RPMI7951 (cell line): ENCODE measurements around the gene DCAF17. TPM values are rescaled to one million over a fixed set of nuclear protein-coding genes. Genes with fewer than 3 reads are reported as not detected.
A peak's percentile ranks its signal among the peaks of the same experiment; 100 is the strongest.
"Not testable (repeated sequence)": the region's sequence is repeated elsewhere in the genome, so short reads cannot be mapped to it uniquely, and the experiment has no call there.

Source experiments
- DNase-seq: peaks from one replicate; pipeline ENCODE4 v3.0.0-alpha.2; 2012; ENCODE audit warnings: low read depth
- total RNA-seq: library from RNA; depleted of rRNA; stranded (reverse); fragments of >200 nt; shearing (Covaris generic); gene quantifications from 2 replicates; pipeline ENCODE4 v1.2.3, GENCODE V29; 2014

The DCAF17 gene
- total RNA-seq, 1 experiment from 2014 or later = 16.6 TPM

DNA sequence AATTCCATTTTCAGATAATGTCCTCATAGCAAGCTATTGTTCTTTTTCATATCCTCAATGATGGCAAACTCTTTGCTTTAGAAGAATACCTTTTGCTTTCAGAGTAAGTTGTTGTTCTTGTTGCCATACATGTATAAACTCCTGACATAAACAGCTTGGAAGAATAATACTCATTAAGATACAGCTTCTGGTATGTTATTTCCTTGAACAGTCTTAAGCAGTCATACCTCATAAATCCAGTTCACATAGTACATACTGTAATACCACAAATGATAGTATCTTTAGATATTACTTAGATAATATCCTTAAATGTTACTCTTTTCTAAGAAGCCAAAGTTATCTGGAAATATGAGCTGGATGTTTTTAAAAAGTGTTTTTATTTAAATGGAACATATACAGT, 23.4 kb upstream of the DCAF17 start:
- no peak for DNase-seq

DNA sequence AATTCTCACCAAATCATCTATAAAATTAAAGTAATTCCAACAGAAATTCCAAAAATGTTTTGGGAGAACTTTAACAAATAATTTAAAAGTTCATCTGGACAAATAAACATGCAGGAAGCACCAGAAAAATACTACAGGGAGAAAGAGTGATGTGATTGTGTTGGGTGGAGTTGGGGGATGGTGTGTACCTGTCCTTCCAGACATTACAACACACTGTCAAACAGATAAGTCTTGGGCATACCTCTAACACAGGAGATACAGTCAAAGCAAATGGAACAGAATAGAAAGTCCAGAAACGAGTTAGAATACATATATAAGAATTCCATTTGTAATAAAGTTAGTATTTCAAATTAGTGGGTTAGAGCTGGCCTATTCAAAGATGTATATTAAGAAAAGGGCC, 22.8 kb upstream of the DCAF17 start:
- no peak for DNase-seq

DNA sequence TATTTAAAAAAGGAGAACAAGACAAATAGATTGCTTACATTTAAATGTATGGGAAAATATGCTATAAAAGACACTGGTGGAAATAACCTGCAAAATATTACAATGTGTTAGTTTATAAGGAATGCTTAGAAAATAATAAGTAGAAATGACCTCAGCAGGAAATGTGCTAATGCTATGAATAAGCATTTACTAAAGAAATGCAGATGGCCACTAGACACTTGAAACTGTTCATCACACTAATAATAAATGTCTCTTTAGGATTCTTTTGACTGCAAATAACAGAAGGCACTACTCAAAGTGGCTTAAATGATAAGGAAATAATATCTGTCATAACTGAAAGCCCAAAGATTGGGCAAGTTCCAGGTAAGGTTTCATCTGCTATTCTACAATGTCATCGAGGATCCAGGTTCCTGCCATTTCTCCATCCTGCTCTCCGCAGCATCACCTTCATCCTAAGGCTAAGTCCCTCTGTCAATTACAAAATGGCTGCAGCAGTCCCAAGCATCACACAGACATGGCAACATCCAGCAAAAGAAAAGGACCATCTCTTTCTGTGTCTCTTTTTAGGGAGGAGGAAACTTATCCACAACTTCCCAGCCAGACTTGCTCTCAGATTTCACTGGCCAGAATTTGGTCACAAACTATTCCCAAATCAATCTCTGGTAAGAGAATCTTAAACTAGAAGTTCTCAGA, 22.1 kb upstream of the DCAF17 start:
- no peak for DNase-seq

DNA sequence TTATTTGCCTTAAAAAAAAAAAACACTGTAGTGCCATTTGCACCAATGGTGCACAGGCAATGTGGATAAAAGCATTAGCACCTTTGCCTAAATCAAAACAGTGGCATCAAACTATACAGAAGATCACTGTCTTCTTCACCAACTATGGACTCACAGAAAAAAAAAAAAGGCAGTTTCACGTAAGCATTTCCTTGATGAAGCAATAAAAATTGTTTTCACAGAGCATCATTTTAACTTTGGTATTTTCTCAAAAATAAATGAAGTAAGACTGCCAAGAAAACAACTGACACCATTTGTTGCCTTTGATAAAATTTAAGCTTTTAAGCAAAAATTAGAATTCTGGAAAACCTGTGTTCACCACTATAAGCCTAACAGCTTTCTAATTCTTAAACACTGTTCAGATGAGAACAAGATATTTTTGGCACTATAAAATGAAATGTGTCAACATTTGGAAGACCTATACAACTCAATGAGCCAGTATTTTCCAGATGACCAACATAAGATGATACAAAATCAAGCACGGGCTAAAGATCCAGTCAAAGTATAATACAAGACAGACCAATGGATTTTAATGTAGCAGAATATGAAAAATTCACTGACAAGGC, 21.4 kb upstream of the DCAF17 start:
- no peak for DNase-seq

DNA sequence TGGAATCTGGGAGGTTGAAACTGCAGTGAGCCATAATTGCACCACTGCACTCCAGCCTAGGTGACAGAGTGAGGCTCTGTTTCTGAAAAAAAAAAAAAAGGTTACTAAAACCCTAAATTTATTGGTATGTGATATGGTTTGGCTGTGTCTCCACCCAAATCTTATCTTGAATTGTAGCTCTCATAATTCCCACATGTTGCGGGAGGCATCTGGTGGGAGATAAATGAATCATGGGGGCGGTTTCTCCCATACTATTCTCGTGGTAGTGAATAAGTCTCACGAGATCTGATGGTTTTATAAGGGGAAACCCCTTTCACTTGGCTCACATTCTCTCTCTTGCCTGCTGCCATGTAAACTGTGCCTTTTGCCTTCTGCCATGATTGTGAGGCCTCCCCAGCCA, 19.4 kb upstream of the DCAF17 start:
- not testable (repeated sequence) for DNase-seq

DNA sequence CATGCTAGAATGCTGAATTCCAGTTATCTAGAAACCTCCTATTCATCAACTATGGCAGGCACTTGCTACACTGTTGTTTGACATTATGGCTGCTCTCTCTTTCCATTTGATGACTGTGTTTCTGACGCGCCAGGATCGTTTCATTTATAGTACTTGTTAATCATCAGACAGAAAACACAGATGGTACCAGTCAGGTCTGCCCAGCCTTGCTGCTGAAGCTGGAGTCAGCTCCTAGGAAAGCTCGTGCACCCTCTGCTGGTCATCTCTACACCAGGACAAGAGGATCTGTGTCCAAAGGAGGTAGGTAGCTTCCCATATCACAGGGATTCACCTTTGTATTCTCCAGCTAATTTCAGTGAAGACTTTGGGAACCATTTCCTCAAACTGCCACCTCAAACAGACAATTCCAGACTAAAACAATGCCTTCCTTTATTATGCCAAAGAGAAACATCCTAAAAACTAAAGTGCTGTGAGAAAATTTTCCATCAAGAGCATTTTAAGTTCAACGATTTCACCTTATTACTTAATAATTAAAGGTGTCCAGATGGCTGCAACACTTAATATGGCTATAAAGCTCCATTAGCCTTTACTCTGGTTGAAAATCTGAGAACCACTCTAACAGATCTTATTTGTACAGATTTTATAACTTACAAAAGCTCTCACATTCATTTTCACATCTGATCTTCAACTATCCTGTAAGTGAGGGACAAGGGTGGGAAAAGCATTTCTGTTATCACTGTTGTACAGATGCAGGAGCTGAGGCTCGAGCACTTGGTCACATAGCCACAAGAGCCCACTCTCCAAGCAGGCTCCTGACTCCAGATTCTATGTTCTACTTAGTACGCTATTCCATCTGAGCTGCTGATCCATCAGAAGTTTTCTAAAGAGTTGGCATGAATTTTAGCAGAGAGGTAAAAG, 17.8 kb upstream of the DCAF17 start:
- peak; percentile 92 for DNase-seq

DNA sequence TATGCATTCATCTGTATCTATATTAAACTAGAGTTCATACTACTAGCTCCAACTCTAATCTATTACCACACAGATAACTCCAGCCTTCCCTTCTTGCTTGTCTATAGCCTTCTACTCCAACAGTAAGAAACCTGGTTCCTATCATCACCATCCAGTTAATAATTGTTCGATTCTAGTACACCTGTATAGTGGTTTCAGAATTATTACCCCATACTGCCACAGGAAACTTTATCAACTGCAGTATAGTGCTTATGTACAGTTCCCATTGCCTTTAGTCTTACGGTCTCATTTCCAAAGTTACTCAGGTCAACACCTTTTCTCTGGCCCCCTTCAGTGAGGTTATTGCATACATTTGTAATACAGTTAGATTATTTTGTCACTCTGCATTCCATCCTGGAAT, 14.7 kb upstream of the DCAF17 start:
- DNase-seq = no peak

DNA sequence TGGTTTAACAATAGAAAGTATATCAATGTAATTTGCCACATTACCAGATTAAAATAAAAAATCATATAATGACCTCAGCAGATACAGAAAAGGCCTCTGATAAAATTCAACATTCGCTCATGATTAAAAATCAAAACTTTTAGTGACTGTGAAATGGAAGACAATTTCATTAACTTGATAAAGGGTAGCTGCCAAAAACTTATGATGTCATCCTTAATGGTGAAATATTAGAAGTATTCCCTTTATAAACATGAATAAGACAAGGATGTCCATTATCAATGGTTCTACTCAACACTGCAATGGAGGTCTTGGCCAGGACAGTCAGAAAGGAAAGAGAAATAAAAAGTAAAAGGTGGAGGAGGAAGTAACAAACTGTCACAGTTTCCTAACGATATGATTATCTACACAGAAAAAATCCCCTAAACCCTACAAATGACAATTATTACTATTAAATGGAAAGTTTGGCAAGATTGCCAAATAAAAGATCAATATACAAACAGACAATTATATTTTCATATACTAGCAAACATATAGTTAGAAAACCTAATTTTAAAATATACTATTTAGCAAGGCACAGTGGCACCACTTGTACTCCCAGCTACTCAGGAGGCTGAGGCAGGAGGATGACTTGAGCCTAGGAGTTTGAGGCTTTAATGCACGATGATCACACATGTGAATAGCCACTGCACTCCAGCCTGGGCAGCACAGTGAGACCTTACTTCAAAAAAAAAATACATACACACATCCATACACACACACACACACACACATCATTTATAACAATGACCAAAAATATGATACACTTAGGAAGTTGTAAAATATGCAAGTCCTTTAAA, 13.1 kb upstream of the DCAF17 start:
- DNase-seq = no peak

DNA sequence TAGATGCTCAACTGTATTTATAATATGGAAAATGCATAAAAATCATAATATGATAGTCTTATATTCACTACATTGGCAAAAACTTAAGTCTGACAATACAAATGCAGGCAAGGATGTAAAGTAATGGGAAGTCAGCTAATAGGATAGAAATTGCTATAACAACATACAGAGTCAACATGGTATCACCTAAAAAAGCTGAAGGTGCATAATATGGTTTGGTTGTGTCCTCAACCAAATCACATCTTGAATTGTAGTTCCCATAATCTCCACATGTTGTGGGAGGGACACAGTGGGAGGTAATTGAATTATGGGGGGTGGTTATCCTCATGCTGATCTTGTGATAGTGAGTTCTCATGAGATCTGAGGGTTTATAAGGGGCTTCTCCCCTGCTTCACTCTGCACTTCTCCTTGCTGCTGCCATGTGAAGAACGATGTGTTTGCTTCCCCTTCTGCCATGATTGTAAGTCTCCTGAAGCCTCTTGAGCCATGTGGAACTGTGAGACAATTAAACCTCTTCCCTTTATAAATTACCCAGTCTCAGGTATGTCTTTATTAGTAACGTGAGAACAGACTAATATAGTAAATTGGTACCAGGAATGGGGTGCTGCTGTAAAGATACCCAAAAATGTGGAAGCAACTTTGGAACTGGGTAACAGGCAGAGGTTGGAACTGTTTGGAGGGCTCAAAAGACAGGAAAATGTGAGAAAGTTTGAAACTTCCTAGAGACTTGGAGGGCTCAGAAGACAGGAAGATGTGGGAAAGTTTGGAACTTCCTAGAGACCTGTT, 11.1 kb upstream of the DCAF17 start:
- not testable (repeated sequence) for DNase-seq

DNA sequence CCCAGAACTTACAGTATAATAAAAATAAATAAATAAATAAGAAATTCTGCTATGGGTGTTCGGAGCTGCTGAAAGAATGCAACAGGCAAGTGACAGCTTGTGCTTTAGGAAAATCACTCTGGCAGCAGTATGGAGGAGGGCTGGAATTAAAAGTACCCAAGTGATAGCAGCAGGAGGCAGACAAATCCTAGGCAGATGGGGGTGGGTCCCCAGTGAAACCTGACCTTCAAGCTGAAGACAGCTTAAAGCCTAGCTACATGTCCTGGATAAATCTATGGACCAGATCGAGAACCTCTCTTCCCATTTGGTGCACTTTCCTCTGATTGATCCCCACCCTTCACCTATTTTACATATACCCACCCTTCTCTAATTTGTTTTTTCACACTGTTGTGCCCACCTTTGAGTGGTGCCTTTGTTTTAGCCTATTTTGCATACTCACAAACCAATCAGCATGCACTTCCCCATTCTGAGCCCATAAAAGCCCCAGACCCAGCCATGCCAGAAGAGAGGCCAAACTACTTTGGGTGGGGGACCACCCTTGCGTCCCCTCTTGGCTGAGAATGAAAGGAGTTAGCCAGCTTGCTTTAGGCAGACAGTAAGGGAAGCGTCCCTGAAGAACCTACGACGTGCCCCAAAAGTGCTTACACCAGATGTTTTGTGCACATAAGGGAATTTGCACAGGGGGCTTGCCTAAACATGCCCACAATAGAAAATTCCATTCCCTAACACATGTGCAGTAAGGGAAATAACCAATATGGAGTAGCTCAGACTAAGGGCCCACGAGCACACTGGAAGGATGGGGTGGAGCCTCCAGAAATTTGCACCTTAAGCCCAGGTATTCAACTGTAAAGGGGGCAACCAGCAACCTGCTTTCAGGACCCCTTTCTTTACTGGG, 3.3 kb upstream of the DCAF17 start:
- no peak for DNase-seq

DNA sequence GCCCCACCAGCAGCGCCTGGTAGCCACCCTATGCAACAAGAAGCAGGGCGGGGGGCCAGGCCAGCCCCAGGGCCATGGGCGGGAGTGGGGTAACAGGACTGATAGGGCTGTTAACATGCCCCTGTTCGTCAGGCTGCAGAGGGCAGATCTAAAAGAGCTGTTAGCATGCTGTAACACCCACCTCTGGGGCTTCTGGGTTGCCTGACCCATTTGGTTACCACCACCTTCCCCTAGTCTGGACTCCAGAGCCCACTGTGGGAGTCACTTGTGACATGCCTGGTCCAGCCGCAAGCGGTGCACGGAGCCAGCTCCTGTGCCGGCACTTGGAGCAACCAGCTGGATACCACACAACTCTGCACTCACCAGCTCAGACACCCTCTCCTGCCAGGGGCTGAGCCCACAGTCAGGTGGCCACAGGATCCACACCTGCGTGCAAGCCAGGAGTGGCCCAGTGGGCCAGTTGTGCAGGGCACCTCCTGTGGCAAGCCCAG, 2.3 kb upstream of the DCAF17 start:
- no peak for DNase-seq

DNA sequence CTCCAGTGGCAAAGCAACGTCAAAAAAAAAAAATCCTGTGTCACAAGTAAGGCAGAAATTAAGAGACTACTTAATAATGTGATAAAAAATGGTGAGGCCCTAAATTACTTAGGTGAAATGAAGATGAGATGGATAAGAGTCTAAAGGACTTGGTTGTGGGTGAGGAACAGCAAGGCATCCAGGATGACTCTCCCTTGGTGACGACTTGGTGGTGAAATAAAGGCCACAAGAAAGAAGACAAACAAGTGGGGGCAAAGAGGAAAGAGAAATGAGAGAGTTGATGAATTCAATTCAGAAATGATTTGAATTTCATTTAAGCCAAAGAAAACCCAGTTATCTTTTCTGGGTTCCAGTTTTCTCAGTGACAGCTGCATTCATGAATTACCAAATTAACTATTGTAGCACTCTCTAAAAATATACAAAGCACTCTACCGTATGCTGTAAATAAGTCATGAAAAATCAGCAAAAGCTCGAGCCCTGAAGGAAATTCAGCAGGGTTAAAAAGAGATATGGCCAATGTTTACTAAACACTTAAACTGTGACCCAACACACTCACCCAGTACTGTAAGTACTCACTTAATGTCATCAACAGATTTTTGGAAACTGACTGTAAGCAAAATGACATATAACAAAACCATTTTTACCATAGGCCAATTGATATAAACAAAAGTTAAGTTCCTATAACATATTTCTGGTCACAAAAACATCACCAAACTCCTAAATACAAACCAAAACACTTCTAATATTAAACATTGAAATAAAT, 1.6 kb upstream of the DCAF17 start:
- DNase-seq = no peak

DNA sequence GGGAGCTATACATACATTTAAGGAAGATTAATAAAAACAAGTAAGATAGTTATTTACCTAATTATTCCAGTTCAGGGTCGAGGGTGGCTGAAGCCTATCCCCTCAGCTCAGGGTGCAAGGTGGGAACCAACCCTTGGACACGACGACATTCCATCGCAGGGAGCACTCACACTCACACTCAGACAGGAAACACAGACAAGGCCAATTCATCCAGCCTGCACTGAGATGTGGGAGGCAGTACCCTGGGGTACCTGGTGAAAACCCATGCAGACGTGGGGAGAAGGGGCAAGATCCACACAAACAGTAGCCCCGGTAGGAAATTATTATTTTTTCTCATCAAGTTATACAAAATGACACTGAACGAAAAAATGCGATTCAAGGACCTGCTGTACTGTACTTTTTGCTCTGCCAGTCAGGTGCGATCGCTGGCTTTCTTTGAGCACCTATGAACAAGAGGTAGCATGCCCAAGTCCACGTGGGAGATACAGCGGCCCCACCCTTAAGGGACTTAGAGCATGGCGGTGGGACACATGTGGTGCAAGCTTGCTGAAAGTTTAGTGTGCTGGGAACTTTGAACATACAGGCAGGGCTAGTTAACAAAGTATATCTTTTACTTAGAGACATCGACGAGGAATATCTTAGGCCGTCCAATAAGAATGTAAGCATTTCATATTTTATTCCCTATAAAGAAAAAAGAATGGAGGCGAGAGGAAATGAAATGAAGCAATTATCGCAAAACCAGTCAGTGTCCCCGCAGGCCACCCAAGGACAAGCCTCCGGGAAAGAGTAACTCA, 860 bp upstream of the DCAF17 start:
- DNase-seq = peak; percentile 37

DNA sequence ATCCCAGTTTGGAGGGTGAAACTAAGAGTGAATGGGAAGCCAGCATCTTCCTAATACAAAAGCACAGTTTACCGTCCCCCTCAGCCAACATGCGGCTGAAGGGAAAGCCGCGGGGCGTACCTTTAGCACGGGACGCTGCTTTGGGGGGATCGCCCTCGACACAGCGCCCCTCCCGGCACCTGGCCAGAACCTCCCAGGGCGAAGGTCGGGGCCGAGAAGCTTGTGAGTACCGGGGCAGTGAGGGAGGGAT, 338 bp upstream of the DCAF17 start, which contains the start of gene METTL8:
TSS of gene METTL8 (minus strand) at position 228 of the 250 bp plus-strand sequence. CDS start 41,805 bp downstream, outside the sequence.
- no peak for DNase-seq

DNA sequence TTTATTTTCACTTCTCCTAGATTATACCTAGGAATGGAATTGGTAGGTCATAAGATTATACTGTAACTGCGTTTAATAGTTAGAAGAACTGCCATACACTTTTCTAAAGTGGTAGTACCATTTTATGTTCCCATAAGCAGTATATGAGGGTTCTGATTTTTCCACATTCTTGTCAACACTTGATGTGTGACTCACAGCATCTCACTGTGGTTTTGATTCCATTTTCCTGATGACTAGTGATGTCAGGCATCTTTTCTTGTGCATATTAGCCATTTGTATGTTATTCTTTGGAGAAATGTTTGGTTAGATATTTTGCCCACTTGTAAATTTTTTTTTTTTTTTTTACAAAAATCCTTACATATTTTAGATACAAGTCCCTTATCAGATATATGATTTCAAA, 2.3 kb downstream of the DCAF17 start:
- peak; percentile 77 for DNase-seq

DNA sequence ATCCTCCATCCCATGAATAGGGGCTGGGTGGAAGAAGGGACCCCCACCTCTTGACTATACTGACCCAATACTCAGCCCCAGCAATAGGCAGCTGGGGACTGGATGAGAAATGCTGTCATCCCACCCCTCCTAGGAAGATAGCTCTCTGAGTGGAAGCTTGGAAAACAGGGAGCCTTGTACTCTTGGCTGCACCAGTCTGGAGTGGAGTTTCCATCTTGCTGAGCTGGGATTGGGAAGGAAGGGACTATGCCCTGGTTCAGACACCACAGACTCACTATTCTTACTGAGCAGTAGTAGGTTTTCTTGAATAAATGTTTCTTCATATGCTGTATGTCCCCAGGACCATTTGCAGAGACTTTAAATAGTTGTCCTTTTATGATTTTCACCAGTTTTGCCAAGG, 7.4 kb downstream of the DCAF17 start:
- no peak for DNase-seq

DNA sequence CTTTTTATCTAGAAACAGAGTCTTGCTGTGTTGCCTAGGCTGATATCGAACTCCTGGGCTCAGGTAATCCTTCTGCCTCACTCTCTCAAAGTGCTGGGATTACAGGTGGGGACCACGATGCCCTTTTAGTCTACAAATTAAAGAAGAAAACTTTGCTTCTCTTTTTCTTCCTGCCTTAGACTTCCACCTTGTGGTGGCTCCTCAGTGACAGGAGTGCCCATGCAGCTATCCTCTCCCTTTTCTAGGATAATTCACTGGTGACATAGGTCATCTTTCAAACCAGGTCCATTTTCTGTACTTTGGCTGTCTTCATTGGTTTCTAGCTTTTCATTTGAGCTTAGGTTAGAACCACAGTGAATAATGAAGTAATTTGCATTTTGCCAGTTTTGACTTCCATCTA, 13.6 kb downstream of the DCAF17 start:
- peak; percentile 5 for DNase-seq

DNA sequence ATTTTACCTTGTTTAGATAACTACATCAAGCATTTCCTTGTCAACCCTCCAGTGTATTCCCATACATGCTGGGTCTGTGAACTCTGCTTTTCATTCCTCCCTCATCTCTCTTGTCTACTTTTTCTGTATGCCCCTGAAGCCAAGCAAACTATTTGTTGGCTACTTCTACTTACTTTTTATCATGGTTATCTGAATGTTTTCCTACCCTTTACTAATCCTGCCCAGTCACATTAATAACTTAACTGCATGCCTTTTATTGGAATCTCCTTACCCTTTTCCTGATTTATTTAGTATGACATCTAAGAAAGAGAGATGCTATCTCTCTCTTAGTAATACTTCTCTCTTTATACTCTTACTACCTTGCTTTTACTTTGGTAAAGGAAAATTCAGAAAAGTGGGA, 17.0 kb downstream of the DCAF17 start:
- DNase-seq = no peak
